OCI-LY1 (cell line): ENCODE measurements around the gene MC5R.

ENCODE experiments used
- EZH2 ChIP-seq: fragments of 200-600 bp; sonication (generic), shearing (Covaris generic); IDR thresholded peaks from 2 replicates; pipeline ENCODE4 v1.8.0; 2017; ENCODE audit warnings: borderline replicate concordance, mixed run types, mild to moderate bottlenecking, antibody characterized with exemption, low read length, moderate library complexity, mixed read lengths
- TF ChIP-seq, protein P1 (sequence below): fragments of 200-600 bp; sonication (generic), shearing (Covaris generic); IDR thresholded peaks from 2 replicates; pipeline ENCODE4 v1.5.1; 2017; ENCODE audit warnings: mild to moderate bottlenecking, antibody characterized with exemption, low read length, moderate library complexity, mixed read lengths

DNA sequence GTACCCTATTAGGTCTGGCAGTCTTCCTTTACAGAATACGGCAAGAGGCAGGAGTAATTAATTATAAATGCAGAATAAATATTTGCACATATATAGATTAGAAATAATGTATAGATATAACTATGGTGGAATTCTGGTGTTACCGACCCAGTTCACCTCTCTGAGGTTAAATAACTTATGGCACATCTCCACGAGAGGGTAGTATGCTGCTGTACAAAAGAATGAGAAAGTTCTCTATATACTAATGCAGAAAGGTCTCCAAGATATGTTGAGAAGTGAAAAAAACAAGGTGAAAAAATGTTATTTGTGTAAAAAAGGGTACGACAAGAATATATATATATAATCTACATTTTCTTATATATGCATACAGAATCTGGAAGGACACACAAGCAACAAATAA is 50.6 kb downstream of the MC5R start:
- TF ChIP-seq, protein P1, sequence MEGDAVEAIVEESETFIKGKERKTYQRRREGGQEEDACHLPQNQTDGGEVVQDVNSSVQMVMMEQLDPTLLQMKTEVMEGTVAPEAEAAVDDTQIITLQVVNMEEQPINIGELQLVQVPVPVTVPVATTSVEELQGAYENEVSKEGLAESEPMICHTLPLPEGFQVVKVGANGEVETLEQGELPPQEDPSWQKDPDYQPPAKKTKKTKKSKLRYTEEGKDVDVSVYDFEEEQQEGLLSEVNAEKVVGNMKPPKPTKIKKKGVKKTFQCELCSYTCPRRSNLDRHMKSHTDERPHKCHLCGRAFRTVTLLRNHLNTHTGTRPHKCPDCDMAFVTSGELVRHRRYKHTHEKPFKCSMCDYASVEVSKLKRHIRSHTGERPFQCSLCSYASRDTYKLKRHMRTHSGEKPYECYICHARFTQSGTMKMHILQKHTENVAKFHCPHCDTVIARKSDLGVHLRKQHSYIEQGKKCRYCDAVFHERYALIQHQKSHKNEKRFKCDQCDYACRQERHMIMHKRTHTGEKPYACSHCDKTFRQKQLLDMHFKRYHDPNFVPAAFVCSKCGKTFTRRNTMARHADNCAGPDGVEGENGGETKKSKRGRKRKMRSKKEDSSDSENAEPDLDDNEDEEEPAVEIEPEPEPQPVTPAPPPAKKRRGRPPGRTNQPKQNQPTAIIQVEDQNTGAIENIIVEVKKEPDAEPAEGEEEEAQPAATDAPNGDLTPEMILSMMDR = peak; percentile 23; the same call in 1 of the 2 replicates
- TF ChIP-seq EZH2 = no peak
